GM18520 (cell line): Measurements from ENCODE around the gene MT3.
"Not testable (repeated sequence)": the region's sequence is repeated elsewhere in the genome, so short reads cannot be mapped to it uniquely, and the experiment has no call there.

Source experiments
- ATAC-seq: cut with Tn5 transposase; IDR thresholded peaks from one replicate; pipeline ENCODE4 v1.9.1; 2021; ENCODE audit not compliant: unreplicated experiment

The MT3 gene

GRCh38 chr16:56577300-56577625 is 12.1 kb upstream of the MT3 start:
- ATAC-seq = no peak

GRCh38 chr16:56580391-56581048 is 8.8 kb upstream of the MT3 start:
- ATAC-seq = no peak

GRCh38 chr16:56582911-56583310 is 6.4 kb upstream of the MT3 start:
- ATAC-seq = not testable (repeated sequence)

GRCh38 chr16:56583351-56584168 is 5.8 kb upstream of the MT3 start:
- ATAC-seq = no peak

- no peak for ATAC-seq
These were observed 5.1 kb upstream of the MT3 start for GRCh38 chr16:56584276-56584675.

DNA sequence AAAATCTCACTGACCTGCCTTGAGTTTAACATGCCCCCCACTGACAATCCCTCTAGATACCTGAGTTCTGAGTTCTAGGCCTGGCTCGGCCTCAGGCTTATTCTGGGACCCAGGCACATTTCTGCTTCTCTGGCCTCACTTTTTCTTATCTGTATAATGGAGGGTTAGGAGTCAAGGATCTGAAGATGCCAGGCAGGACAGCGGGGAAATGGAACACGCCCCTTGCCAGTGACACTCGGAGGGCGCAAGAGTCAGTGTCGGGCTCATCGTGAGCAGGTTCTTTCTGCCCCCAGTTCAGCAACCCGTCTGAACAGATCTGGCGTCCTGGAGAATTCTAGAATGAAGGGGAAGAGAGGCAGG is 567 bp upstream of the MT3 start:
- ATAC-seq = no peak

DNA sequence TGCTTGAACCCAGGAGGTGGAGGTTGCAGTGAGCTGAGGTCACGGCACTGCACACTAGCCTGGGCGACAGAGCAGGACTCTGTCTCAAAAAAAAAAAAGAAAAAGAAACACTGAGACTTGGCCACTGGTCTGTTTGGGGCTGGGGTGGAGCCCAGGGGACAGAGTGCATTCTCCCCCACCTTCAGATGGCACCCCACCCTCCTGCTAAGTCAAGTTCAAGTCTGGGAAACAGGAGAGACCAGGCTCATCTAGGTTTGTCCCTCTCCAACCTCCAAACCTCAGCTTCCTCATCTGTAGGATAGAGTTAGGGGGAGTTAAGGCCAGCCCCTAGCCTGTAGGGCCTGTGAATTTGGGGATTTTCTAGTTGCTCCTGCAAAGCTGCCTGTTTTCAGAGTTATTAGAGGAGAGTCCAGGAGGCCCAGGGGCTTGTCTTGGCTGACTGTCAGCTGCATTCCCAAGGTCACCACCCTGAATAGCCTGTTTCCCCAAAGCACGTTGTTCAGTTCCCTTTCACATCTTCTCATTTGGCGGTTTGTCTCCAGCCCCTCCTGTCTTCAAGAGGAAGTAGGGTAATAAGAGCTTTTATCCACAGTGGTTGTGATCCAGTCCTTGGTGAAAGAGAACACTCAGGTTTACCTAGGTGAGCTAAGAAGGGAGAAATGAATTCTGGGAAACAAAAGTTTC is 2.2 kb downstream of the MT3 start:
- ATAC-seq = no peak

- no peak for ATAC-seq
These were observed 4.4 kb downstream of the MT3 start for GRCh38 chr16:56593573-56594291.

DNA sequence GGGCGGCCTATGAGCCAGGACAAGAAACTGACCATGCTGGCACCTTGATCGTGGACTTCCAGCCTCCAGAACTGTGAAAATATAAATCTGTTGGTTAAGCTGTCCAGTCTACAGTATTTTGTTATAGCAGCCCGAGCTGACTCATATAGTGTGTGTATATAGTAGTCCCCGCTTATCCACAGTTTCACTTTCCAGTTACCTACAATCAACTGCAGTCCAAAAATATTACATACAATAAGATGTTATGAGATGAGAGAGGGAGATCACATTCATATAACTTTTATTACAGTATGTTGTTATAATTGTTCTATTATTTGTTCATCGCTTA is 4.9 kb downstream of the MT3 start:
- ATAC-seq = no peak

DNA sequence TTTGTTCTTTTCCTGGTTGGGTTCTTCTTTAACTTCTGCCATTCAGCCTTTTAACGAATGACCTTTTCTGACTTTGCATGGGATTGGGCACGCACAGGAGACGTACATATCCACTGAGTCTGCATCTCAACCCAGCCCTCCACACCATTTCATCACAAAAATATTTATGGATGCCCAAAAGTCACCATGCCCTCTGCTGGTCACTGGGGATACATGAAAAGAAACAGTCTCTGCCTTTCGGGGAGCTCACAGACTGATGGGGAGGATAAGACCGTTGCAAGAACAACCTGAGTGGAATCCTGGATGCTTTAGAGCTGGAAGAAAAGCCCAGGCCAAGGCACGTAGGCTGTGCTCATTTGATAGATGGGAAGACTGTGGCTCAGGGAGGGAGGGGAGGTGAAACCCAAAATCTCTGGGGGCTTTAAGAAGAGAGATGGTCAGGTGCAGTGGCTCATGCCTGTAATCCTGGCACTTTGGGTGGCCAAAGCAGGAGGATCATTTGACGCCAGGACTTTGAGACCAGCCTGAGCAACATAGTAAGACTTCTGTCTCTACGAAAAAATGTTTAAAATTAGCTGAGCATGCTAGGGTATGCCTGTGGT is 11.2 kb downstream of the MT3 start:
- ATAC-seq = no peak

DNA sequence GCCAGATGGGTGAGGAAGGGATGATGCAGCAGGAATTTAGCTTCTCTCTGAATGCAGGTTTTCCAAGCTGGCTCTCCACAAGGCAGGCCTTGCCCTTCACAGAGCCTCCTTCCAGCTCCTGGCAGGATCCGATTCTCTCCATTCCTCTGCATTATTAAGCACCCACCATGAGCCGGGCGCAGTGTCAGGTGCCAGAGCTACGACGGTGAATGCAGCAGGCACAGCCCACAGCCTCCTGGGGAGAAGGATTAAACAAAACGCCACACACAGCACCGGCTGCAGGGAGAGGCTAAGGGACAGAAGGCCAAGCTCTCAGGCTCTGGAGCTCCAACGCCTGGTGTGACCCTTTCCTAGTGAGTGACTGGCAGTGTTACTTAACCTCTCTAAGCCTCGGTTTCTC is 12.0 kb downstream of the MT3 start:
- ATAC-seq = no peak

DNA sequence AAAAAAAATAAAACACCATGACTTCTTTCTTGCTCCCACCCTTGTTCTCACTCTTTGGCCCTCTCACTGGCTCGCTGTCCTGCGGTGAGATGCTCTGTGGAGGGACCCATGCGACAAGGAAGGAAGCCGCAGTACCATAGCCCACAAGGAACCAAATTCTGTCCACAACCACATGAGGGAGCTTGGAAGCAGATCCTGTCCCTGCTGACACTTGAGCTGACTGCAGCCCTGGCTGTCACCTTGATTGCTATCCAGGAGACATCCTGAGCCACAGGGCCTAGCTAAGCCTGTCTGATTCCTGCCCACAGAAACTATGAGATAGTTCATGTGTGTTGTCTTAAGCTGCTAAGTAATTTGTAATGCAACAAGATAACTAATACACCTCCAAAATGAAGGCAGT is 14.3 kb downstream of the MT3 start:
- ATAC-seq = no peak

DNA sequence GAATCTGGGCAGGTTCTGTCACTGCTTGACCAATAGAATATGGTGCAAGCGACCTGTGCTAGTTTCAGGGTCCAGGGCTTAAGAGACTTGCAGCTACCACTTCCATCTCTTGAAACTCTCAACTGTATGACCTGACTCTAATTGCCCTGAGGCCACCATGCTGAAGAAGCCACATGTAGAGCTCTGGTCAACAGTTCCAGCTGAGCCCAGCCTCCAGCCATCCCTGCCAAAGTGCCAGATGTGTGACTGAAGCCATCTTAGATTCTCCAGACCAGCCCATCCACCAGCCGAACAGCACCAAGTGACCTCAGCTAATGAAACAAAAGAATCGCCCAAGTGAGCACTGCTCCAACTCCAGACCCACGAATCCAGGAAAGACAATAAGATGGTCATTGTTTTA is 15.6 kb downstream of the MT3 start:
- ATAC-seq = no peak

GRCh38 chr16:56605475-56605874 is 16.1 kb downstream of the MT3 start:
- ATAC-seq = no peak

DNA sequence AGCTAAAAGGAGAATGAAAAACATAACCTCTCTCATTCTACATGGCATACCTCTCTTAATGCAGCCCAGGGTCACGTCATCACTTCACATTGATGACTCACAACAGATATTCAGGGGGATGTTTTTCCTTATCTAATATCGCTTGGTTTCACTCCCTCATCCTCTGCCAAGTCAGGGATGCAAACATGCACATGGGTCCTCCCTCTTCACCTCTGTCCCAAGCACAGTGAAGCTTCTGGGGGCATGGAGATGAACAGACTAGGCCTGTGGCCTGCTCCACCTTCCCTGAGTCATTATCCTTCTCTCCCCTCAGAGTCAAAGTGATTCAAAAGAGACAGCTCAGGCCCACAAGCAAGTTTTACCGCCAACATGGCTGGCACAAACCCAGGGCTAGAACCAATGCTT is 16.7 kb downstream of the MT3 start:
- no peak for ATAC-seq

- no peak for ATAC-seq
These were observed 17.3 kb downstream of the MT3 start for GRCh38 chr16:56606476-56607108.

- ATAC-seq = no peak
These were observed 17.8 kb downstream of the MT3 start for GRCh38 chr16:56607109-56607618.

DNA sequence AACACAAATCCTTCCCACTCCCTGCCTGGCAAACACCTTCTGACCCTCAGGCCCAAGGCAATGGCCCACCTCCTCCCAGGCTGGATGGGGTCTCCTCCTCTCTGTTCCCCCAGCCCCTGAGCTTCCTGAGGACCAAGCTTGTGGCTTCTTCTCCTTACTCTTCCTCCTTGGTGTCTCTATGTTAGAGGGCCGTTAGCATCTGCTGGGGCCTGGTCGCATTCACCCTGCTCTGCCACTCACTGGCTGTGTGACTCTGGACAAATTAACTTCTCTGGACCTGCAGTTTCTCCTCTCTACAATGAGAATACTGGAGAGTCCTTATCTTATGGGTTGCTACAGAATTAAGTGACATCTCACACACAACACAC is 18.3 kb downstream of the MT3 start:
- ATAC-seq = no peak

GRCh38 chr16:56608043-56608875 is 18.9 kb downstream of the MT3 start, which contains the start of gene MT2A:
TSS of gene MT2A (plus strand) at chr16:56608584. CDS start at chr16:56608656, 72 bp downstream.
- ATAC-seq = peak; percentile 81
